Fibroblast of lung (primary cell): ENCODE data around the gene USH2A. TPM values are rescaled to one million over a fixed set of nuclear protein-coding genes. Genes with fewer than 3 reads are reported as not detected.

Source experiments
- DNase-seq, 2 donors: peaks; one replicate each; pipeline versions ENCODE4 v3.0.0 to v3.0.0-alpha.2; 2010; ENCODE audit warnings: low read depth in 2 of 2
- H2AFZ ChIP-seq: 2 replicates; pipeline ENCODE4 v1.5.1; 2012; ENCODE audit warnings: low read length, control low read depth, inconsistent platforms
- H3K27ac ChIP-seq: 2 replicates; pipeline ENCODE4 v1.5.1; 2011; ENCODE audit warnings: low read length, control low read depth; ENCODE audit not compliant: insufficient read depth
- H3K27me3 ChIP-seq: 2 replicates; pipeline ENCODE4 v1.5.1; 2011; ENCODE audit warnings: mild to moderate bottlenecking, low read length; ENCODE audit not compliant: control insufficient read depth, insufficient read depth
- H3K36me3 ChIP-seq: 2 replicates; pipeline ENCODE4 v1.5.1; 2011; ENCODE audit warnings: low read length; ENCODE audit not compliant: control insufficient read depth, insufficient read depth
- H3K4me1 ChIP-seq: 2 replicates; pipeline ENCODE4 v1.5.1; 2011; ENCODE audit warnings: low read length; ENCODE audit not compliant: control insufficient read depth, insufficient read depth; ENCODE audit errors: extremely low read depth
- H3K4me2 ChIP-seq: 2 replicates; pipeline ENCODE4 v1.5.1; 2011; ENCODE audit warnings: low read length, control low read depth; ENCODE audit not compliant: insufficient read depth; ENCODE audit errors: extremely low read depth
- H3K4me3 ChIP-seq, 4 experiments: fragments of 200-600 bp in 1 of 4; sonication (generic) in 1 of 4; replicated peaks in 1 of 4; 2 replicates each; pipeline ENCODE4 v1.5.1; 2011 to 2016; ENCODE audit warnings: low read length in 4 of 4, low read depth in 3 of 4, mild to moderate bottlenecking in 3 of 4, control low read depth in 2 of 4, inconsistent platforms in 1 of 4, mixed read lengths in 1 of 4; ENCODE audit not compliant: insufficient read depth in 1 of 4; ENCODE audit errors: control extremely low read depth in 1 of 4
- H3K79me2 ChIP-seq: 2 replicates; pipeline ENCODE4 v1.5.1; 2012; ENCODE audit warnings: mild to moderate bottlenecking, low read length, inconsistent platforms; ENCODE audit not compliant: control insufficient read depth, insufficient read depth
- H3K9ac ChIP-seq: 2 replicates; pipeline ENCODE4 v1.5.1; 2011; ENCODE audit warnings: mild to moderate bottlenecking, low read length, control low read depth; ENCODE audit not compliant: insufficient read depth
- H3K9me3 ChIP-seq: 2 replicates; pipeline ENCODE4 v1.5.1; 2012; ENCODE audit warnings: low read depth, low read length; ENCODE audit not compliant: control insufficient read depth, insufficient read depth
- H4K20me1 ChIP-seq: 2 replicates; pipeline ENCODE4 v1.5.1; 2011; ENCODE audit warnings: low read length; ENCODE audit not compliant: control insufficient read depth, insufficient read depth; ENCODE audit errors: extremely low read depth
- CTCF ChIP-seq, 2 donors: IDR thresholded peaks in 1 of 2; conservative IDR thresholded peaks in 1 of 2; 1 replicate in 1 of 2; 2 replicates in 1 of 2; pipeline ENCODE4 v1.5.1; 2011 to 2012; ENCODE audit warnings: low read length in 2 of 2, control low read depth in 1 of 2, inconsistent platforms in 1 of 2, low read depth in 1 of 2, mild to moderate bottlenecking in 1 of 2
- EZH2 ChIP-seq: IDR thresholded peaks from 2 replicates; pipeline ENCODE4 v1.5.1; 2012; ENCODE audit warnings: low read length, control low read depth, mild to moderate bottlenecking; ENCODE audit errors: missing control alignments
- polyA plus RNA-seq, 2 donors: library from polyadenylated mRNA; depleted of rRNA in 1 of 2; stranded (reverse) in 1 of 2; unstranded in 1 of 2; fragments of >200 nt; gene quantifications; 2 replicates each; pipeline ENCODE4 v1.2.1, GENCODE V29; 2011 to 2012; ENCODE audit warnings: missing spikeins in 1 of 2
- total RNA-seq: library from RNA; depleted of rRNA; stranded (reverse); fragments of >200 nt; gene quantifications from 2 replicates; pipeline ENCODE4 v1.2.1, GENCODE V29; 2014

USH2A gene
- total and polyA plus RNA-seq, 2 donors (not counting 1 experiment from before 2014, with no cell fraction given) = under 0.01 to 0.01 TPM

GRCh38 chr1:216200941-216201340, 222.3 kb downstream of the USH2A start:
- H3K9ac ChIP-seq = no peak overlapping the region
- no peaks in the 10 kb centered on the region for H3K27me3 ChIP-seq
- H3K4me2 ChIP-seq = no peak overlapping the region
- TF ChIP-seq EZH2 (no peak), CTCF (conservative IDR thresholded peaks at IDR 0.05 in 1 of 2, IDR thresholded peaks at IDR 0.05 in 1 of 2; ENCODE audit: low read depth in 1 of 2, low read length in 2 of 2) (no peak)
- no peaks in the 10 kb centered on the region for H3K4me1 ChIP-seq
- H3K27ac ChIP-seq = no peak overlapping the region
- no peaks in the 10 kb centered on the region for H3K9me3 ChIP-seq
- H3K79me2 ChIP-seq = no peaks in the 10 kb centered on the region
- DNase-seq = no peak
- no peaks in the 10 kb centered on the region for H4K20me1 ChIP-seq
- H2AFZ ChIP-seq = no peak overlapping the region
- no peak overlapping the region for H3K4me3 ChIP-seq
- no peaks in the 10 kb centered on the region for H3K36me3 ChIP-seq

GRCh38 chr1:216194721-216195120, 228.5 kb downstream of the USH2A start:
- Histone ChIP-seq H3K9me3 (no peaks in the 10 kb centered on the region), H3K4me2 (no peak overlapping the region), H3K79me2 (no peaks in the 10 kb centered on the region), H3K27me3 (no peaks in the 10 kb centered on the region), H3K36me3 (no peaks in the 10 kb centered on the region), H2AFZ (no peak overlapping the region), H3K4me1 (no peaks in the 10 kb centered on the region), H3K4me3 (no peak overlapping the region), H3K27ac (no peak overlapping the region), H3K9ac (no peak overlapping the region), H4K20me1 (no peaks in the 10 kb centered on the region)
- TF ChIP-seq CTCF (conservative IDR thresholded peaks at IDR 0.05 in 1 of 2, IDR thresholded peaks at IDR 0.05 in 1 of 2; ENCODE audit: low read depth in 1 of 2, low read length in 2 of 2) = no peak
- TF ChIP-seq EZH2 = no peak
- no peak for DNase-seq

GRCh38 chr1:216193839-216194443, 229.3 kb downstream of the USH2A start:
- no peaks in the 10 kb centered on the region for H3K79me2 ChIP-seq

More at GRCh38 chr1:216193839-216194443, 229.3 kb downstream of the USH2A start:
- H3K36me3 ChIP-seq = no peaks in the 10 kb centered on the region
- H4K20me1 ChIP-seq = no peaks in the 10 kb centered on the region
- no peak overlapping the region for H3K4me2 ChIP-seq
- no peaks in the 10 kb centered on the region for H3K4me1 ChIP-seq
- no peak overlapping the region for H3K4me3 ChIP-seq
- DNase-seq = no peak
- no peak overlapping the region for H3K27ac ChIP-seq
- H2AFZ ChIP-seq = no peak overlapping the region
- no peaks in the 10 kb centered on the region for H3K27me3 ChIP-seq
- no peaks in the 10 kb centered on the region for H3K9me3 ChIP-seq
- no peak overlapping the region for H3K9ac ChIP-seq
- peak; percentile 1 to 22 for TF ChIP-seq CTCF (conservative IDR thresholded peaks at IDR 0.05 in 1 of 2, IDR thresholded peaks at IDR 0.05 in 1 of 2; ENCODE audit: low read depth in 1 of 2, low read length in 2 of 2)
- TF ChIP-seq EZH2 = no peak
